ENCODE data around the gene IDH3G. TPM values are rescaled to one million over a fixed set of nuclear protein-coding genes. Genes with fewer than 3 reads are reported as not detected.

The IDH3G gene
- total and polyA plus RNA-seq, 2 donors (not counting 1 experiment from before 2014, with no cell fraction given) = 62.8 to 122 TPM

GRCh38 chrX:153829799-153830639 lies 35.8 kb upstream of the IDH3G start, which contains the start of gene PDZD4:
Gene PDZD4, minus strand, starts transcription at chrX:153830544. Its CDS starts 246 bp downstream, at chrX:153830298.
- H3K27ac ChIP-seq (ENCODE audit: low read length in 2 of 2) = no peak within 1 kb of the TSS
- Mint-ChIP-seq H3K27ac (no peak within 1 kb of the TSS), H3K27me3 (peaks cover 32% of the 10 kb centered on the region), H3K4me1 (peaks cover 5% of the 10 kb centered on the region), H3K4me3 (peak within 1 kb of the TSS; percentile 78), H3K9me3 (ENCODE audit: insufficient read depth) (no peaks in the 10 kb centered on the region)
- ChIA-PET POLR2A (no interaction called here), CTCF (no interaction called here)
- peaks cover 0 to 9% (median 0%) of the 10 kb centered on the region in 3 donors for H3K9me3 ChIP-seq (ENCODE audit: control extremely low read depth in 1 of 3, control insufficient read depth in 2 of 3, insufficient read depth in 1 of 3, low read length in 2 of 3)
- no peaks in the 10 kb centered on the region for H3K36me3 ChIP-seq (replicated peaks in 1 of 2; ENCODE audit: control extremely low read depth in 1 of 2, control insufficient read depth in 1 of 2, extremely low read depth in 1 of 2, insufficient read depth in 2 of 2, low read length in 1 of 2)
- no peaks in the 10 kb centered on the region for H3K79me2 ChIP-seq (ENCODE audit: control insufficient read depth, insufficient read depth, low read length)
- peaks cover 7 to 16% of the 10 kb centered on the region in 2 donors for H3K4me1 ChIP-seq (ENCODE audit: control insufficient read depth in 2 of 2, insufficient read depth in 2 of 2, low read length in 2 of 2)
- intact Hi-C loops (cut with micrococcal nuclease) = no loop called here
- H4K20me1 ChIP-seq (ENCODE audit: control insufficient read depth, insufficient read depth, low read length, poor library complexity, severe bottlenecking) = no peaks in the 10 kb centered on the region
- TF ChIP-seq, protein P1, sequence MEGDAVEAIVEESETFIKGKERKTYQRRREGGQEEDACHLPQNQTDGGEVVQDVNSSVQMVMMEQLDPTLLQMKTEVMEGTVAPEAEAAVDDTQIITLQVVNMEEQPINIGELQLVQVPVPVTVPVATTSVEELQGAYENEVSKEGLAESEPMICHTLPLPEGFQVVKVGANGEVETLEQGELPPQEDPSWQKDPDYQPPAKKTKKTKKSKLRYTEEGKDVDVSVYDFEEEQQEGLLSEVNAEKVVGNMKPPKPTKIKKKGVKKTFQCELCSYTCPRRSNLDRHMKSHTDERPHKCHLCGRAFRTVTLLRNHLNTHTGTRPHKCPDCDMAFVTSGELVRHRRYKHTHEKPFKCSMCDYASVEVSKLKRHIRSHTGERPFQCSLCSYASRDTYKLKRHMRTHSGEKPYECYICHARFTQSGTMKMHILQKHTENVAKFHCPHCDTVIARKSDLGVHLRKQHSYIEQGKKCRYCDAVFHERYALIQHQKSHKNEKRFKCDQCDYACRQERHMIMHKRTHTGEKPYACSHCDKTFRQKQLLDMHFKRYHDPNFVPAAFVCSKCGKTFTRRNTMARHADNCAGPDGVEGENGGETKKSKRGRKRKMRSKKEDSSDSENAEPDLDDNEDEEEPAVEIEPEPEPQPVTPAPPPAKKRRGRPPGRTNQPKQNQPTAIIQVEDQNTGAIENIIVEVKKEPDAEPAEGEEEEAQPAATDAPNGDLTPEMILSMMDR (IDR thresholded peaks at IDR 0.05) = no peak
- TF ChIP-seq EZH2 (IDR thresholded peaks at IDR 0.05; ENCODE audit: borderline replicate concordance, insufficient read depth, low read depth, low read length, poor library complexity, severe bottlenecking) = peak; percentile 95
- H2AFZ ChIP-seq (ENCODE audit: insufficient read depth, low read depth, low read length, poor library complexity, severe bottlenecking) = peak within 1 kb of the TSS; percentile 42
- peak within 1 kb of the TSS; percentile 43 for H3K9ac ChIP-seq (ENCODE audit: low read length)
- H3K4me3 ChIP-seq (ENCODE audit: control extremely low read depth in 1 of 5, extremely low read depth in 1 of 5, insufficient read depth in 1 of 5, low read depth in 2 of 5, low read length in 4 of 5) = peak within 1 kb of the TSS in 3 of 5 experiments; percentile 29 to 54 (median 38)
- peak; percentile 42 for DNase-seq
- WGBS (ENCODE audit: insufficient coverage) = under 1% methylated on average over 84 of the region's 97 CpGs
- peak within 1 kb of the TSS; percentile 81 for H3K4me2 ChIP-seq (replicated peaks; ENCODE audit: low read depth, low read length, poor library complexity, severe bottlenecking)
- ATAC-seq (ENCODE audit: low read depth) = peak; percentile 36
- H3K27me3 ChIP-seq (replicated peaks in 1 of 4; ENCODE audit: control extremely low read depth in 1 of 4, control insufficient read depth in 3 of 4, insufficient read depth in 4 of 4, low read length in 3 of 4) = peaks cover 0 to 44% (median 11%) of the 10 kb centered on the region in 4 experiments

DNA sequence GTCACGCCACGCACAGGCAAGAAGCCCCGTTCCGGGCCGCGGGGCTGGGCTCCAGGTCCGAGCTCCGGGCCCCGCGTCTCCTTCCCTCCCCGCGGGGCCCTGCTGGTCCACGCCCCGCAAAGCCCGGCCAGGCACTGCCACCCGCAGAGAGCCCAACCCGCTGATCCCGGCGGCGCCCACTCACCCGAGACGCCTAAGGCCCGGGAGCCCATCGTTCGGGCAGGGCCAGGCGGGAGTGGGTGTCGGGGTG lies 35.3 kb upstream of the IDH3G start:
- Mint-ChIP-seq H3K27me3 (peaks cover 32% of the 10 kb centered on the region), H3K4me1 (peaks cover 5% of the 10 kb centered on the region), H3K27ac (no peak overlapping the region), H3K4me3 (peak overlapping the region; percentile 78), H3K9me3 (ENCODE audit: insufficient read depth) (no peaks in the 10 kb centered on the region)
- TF ChIP-seq, protein P1 (IDR thresholded peaks at IDR 0.05) = no peak
- no peak for TF ChIP-seq EZH2 (IDR thresholded peaks at IDR 0.05; ENCODE audit: borderline replicate concordance, insufficient read depth, low read depth, low read length, poor library complexity, severe bottlenecking)
- Histone ChIP-seq H3K79me2 (ENCODE audit: control insufficient read depth, insufficient read depth, low read length) (no peaks in the 10 kb centered on the region), H3K36me3 (replicated peaks in 1 of 2; ENCODE audit: control extremely low read depth in 1 of 2, control insufficient read depth in 1 of 2, extremely low read depth in 1 of 2, insufficient read depth in 2 of 2, low read length in 1 of 2) (no peaks in the 10 kb centered on the region), H3K9ac (ENCODE audit: low read length) (peak overlapping the region; percentile 43), H3K27me3 (replicated peaks in 1 of 4; ENCODE audit: control extremely low read depth in 1 of 4, control insufficient read depth in 3 of 4, insufficient read depth in 4 of 4, low read length in 3 of 4) (peaks cover 0 to 46% (median 11%) of the 10 kb centered on the region in 4 experiments), H3K9me3 (ENCODE audit: control extremely low read depth in 1 of 3, control insufficient read depth in 2 of 3, insufficient read depth in 1 of 3, low read length in 2 of 3) (peaks cover 0 to 9% (median 0%) of the 10 kb centered on the region in 3 donors), H4K20me1 (ENCODE audit: control insufficient read depth, insufficient read depth, low read length, poor library complexity, severe bottlenecking) (no peaks in the 10 kb centered on the region), H3K27ac (ENCODE audit: low read length in 2 of 2) (no peak overlapping the region), H3K4me1 (ENCODE audit: control insufficient read depth in 2 of 2, insufficient read depth in 2 of 2, low read length in 2 of 2) (peaks cover 7 to 16% of the 10 kb centered on the region in 2 donors), H2AFZ (ENCODE audit: insufficient read depth, low read depth, low read length, poor library complexity, severe bottlenecking) (no peak overlapping the region), H3K4me2 (replicated peaks; ENCODE audit: low read depth, low read length, poor library complexity, severe bottlenecking) (peak overlapping the region; percentile 81), H3K4me3 (ENCODE audit: control extremely low read depth in 1 of 5, extremely low read depth in 1 of 5, insufficient read depth in 1 of 5, low read depth in 2 of 5, low read length in 4 of 5) (peak overlapping the region in 3 of 5 experiments; percentile 29 to 54 (median 38))
- ChIA-PET CTCF (no interaction called here), POLR2A (no interaction called here)
- intact Hi-C loops (cut with micrococcal nuclease) = no loop called here
- DNase-seq = peak; percentile 36
- ATAC-seq (ENCODE audit: low read depth) = no peak
- WGBS (ENCODE audit: insufficient coverage) = 2% methylated on average over 22 of the region's 27 CpGs
